Astrocyte of the cerebellum (primary cell): ENCODE data around the gene NRDE2.

Experiments used
- DNase-seq: peaks from one replicate; pipeline ENCODE4 v3.0.0-alpha.2; 2011; ENCODE audit warnings: low read depth
- H3K4me3 ChIP-seq: 2 replicates; pipeline ENCODE4 v1.5.1; 2011; ENCODE audit warnings: mild to moderate bottlenecking, low read depth, low read length, moderate library complexity
- CTCF ChIP-seq: IDR thresholded peaks from 2 replicates; pipeline ENCODE4 v1.5.1; 2012; ENCODE audit warnings: low read length, low read depth, moderate library complexity, mild to moderate bottlenecking; ENCODE audit errors: missing control alignments
- in situ Hi-C: cut with HindIII; loops from 2 replicates; pipeline ENCODE4 v1.10.0; 2017; ENCODE audit warnings: low sequenced_read_pairs

The NRDE2 gene

GRCh38 chr14:90305176-90305601, 26.6 kb downstream of the NRDE2 start:
- no peak for DNase-seq
- no peak overlapping the region for H3K4me3 ChIP-seq
- TF ChIP-seq CTCF, result no peak
- in situ Hi-C loops, result loop anchor here (25.0 kb wide), 1 partner anchor 982 kb away; no protein-coding TSS in a partner anchor

- in situ Hi-C loops, result loop anchor here (25.0 kb wide), 1 partner anchor 983 kb away; no protein-coding TSS in a partner anchor
- H3K4me3 ChIP-seq, result no peak overlapping the region
- DNase-seq, result no peak
- no peak for TF ChIP-seq CTCF
Measured at GRCh38 chr14:90304502-90304901, 27.2 kb downstream of the NRDE2 start.

GRCh38 chr14:90303473-90303872, 28.3 kb downstream of the NRDE2 start:
- in situ Hi-C loops, result loop anchor here (25.0 kb wide), 1 partner anchor 984 kb away; no protein-coding TSS in a partner anchor
- TF ChIP-seq CTCF, result no peak
- DNase-seq, result no peak
- H3K4me3 ChIP-seq, result no peak overlapping the region

- DNase-seq, result no peak
- in situ Hi-C loops, result loop anchor here (25.0 kb wide), 1 partner anchor 985 kb away; no protein-coding TSS in a partner anchor
- no peak for TF ChIP-seq CTCF
- H3K4me3 ChIP-seq, result no peak overlapping the region
Measured at GRCh38 chr14:90302529-90303303, 29.0 kb downstream of the NRDE2 start.

GRCh38 chr14:90301668-90302090, 30.1 kb downstream of the NRDE2 start:
- in situ Hi-C loops, result loop anchor here (25.0 kb wide), 1 partner anchor 986 kb away; no protein-coding TSS in a partner anchor
- DNase-seq, result peak; percentile 55
- TF ChIP-seq CTCF, result peak; percentile 51
- no peak overlapping the region for H3K4me3 ChIP-seq

GRCh38 chr14:90301122-90301521, 30.6 kb downstream of the NRDE2 start:
- in situ Hi-C loops, result loop anchor here (25.0 kb wide), 1 partner anchor 986 kb away; no protein-coding TSS in a partner anchor
- no peak for DNase-seq
- no peak overlapping the region for H3K4me3 ChIP-seq
- no peak for TF ChIP-seq CTCF
